Lung (tissue), 13 donors: Measurements from ENCODE around the gene ALG9. TPM values are rescaled to one million over a fixed set of nuclear protein-coding genes. Genes with fewer than 3 reads are reported as not detected.

ENCODE experiments used
- ATAC-seq: fragments of 200-7000 bp; cut with Tn5 transposase; one replicate; pipeline ENCODE4 v1.9.1; 2020; ENCODE audit warnings: moderate number of reproducible peaks; ENCODE audit not compliant: insufficient read depth, low FRiP score
- DNase-seq, 3 donors: peaks; one replicate each; pipeline ENCODE4 v3.0.0-alpha.2; 2013 to 2017
- H3K27ac ChIP-seq, 2 donors: one replicate each; pipeline ENCODE4 v1.5.1; 2013; ENCODE audit warnings: mild to moderate bottlenecking in 2 of 2, moderate library complexity in 2 of 2, control low read depth in 1 of 2, inconsistent platforms in 1 of 2, low read depth in 1 of 2, low read length in 1 of 2
- H3K27me3 ChIP-seq, 3 donors: one replicate each; pipeline ENCODE4 v1.5.1; 2013; ENCODE audit warnings: low read length in 2 of 3; ENCODE audit not compliant: control insufficient read depth in 3 of 3, insufficient read depth in 3 of 3
- H3K36me3 ChIP-seq, 4 donors: one replicate each; pipeline ENCODE4 v1.5.1; 2013; ENCODE audit warnings: low read length in 4 of 4, mild to moderate bottlenecking in 1 of 4, moderate library complexity in 1 of 4; ENCODE audit not compliant: control insufficient read depth in 4 of 4, insufficient read depth in 4 of 4
- H3K4me1 ChIP-seq, 5 donors: one replicate each; pipeline ENCODE4 v1.5.1; 2013; ENCODE audit warnings: low read length in 5 of 5, mild to moderate bottlenecking in 2 of 5, moderate library complexity in 1 of 5; ENCODE audit not compliant: control insufficient read depth in 5 of 5, insufficient read depth in 5 of 5
- H3K4me3 ChIP-seq: one replicate; pipeline ENCODE4 v1.5.1; 2013; ENCODE audit warnings: mild to moderate bottlenecking, control low read depth, moderate library complexity
- H3K9ac ChIP-seq, 2 donors: one replicate each; pipeline ENCODE4 v1.5.1; 2013; ENCODE audit warnings: low read length in 2 of 2, control low read depth in 1 of 2; ENCODE audit not compliant: insufficient read depth in 1 of 2
- H3K9me3 ChIP-seq, 4 donors: one replicate each; pipeline ENCODE4 v1.5.1; 2013; ENCODE audit warnings: low read length in 3 of 4, mild to moderate bottlenecking in 1 of 4, moderate library complexity in 1 of 4; ENCODE audit not compliant: control insufficient read depth in 4 of 4, insufficient read depth in 3 of 4
- WGBS, 2 donors: extraction: QIAGEN DNeasy Blood & Tissue Kit; methylation state at CpG; one replicate each; pipeline ENCODE4 v1.1.7; 2013; 5-methylcytosine and 5-hydroxymethylcytosine counted together
- polyA plus RNA-seq, 2 donors: library from polyadenylated mRNA; stranded (reverse); fragments of 200-250 nt; gene quantifications; one replicate each; pipeline ENCODE4 v1.2.1, GENCODE V29; 2013
- small RNA-seq: library from RNA; depleted of rRNA; stranded (forward); fragments of <200 nt; gene quantifications from one replicate; pipeline ENCODE3, GENCODE V24; 2014; ENCODE audit warnings: low replicate concordance
- total RNA-seq, 2 donors: library from RNA; depleted of rRNA in 1 of 2; stranded (reverse); fragments of >200 nt in 1 of 2; gene quantifications; one replicate each; pipeline ENCODE4 v1.2.1, GENCODE V29; 2014 to 2021
- TF ChIP-seq, protein P1 (sequence below): IDR thresholded peaks from 2 replicates; pipeline ENCODE4 v1.5.1; 2012; ENCODE audit warnings: mild to moderate bottlenecking; ENCODE audit errors: control extremely low read depth, extremely low read depth
- donor health status: control.
- donor health status: control.
- donor health status: Bipolar disorder and iron deficiency.
- donor health status: healthy.
- donor health status: DM: yes; HTN: yes; CAD: no.

ALG9 gene
- total and polyA plus RNA-seq, 4 donors = 11.4 to 43.4 (median 25.9) TPM

DNA sequence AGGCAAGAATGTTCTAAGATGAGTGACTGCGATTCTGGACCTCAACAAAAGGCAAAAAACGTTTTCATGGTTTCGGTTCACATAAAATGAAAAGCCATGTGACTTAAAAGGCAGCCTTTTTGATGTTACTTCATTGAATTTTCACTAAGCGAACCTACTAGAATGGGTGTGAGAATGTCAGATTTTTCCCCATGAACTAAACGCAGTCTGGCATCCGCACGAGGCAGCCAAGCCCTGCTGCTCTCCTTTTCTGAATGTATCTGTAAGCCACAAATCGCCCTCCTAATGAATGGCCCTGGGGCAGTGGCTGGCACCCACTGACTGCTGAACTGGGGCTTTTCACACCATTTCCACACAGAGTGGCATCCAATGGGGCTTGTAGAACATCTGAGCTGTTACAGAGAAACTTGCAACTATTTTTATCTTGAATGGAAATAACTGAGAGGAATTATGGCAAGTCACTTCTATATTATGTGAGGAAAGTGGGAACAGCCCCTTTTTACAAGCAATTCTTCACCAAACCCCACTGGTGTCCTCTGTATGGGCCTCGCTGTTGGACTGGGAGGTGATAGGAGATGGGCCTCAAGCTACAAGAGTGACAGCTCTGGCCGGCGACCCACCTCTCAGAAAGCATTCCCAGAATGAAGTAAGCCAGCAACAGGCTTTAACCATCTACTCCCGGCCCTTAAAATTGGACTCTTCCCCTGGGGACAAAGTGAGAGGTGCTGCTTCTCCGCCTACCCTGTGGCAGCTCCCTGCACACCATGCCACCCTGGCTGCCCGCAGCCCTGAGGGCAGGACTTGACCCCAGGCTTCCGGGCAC lies 134.5 kb downstream of the ALG9 start:
- H3K4me3 ChIP-seq = no peak overlapping the region
- peak overlapping the region; percentile 91 to 97 for H3K27ac ChIP-seq
- peak overlapping the region; percentile 69 to 85 for H3K9ac ChIP-seq
- no peaks in the 10 kb centered on the region for H3K9me3 ChIP-seq
- TF ChIP-seq, protein P1, sequence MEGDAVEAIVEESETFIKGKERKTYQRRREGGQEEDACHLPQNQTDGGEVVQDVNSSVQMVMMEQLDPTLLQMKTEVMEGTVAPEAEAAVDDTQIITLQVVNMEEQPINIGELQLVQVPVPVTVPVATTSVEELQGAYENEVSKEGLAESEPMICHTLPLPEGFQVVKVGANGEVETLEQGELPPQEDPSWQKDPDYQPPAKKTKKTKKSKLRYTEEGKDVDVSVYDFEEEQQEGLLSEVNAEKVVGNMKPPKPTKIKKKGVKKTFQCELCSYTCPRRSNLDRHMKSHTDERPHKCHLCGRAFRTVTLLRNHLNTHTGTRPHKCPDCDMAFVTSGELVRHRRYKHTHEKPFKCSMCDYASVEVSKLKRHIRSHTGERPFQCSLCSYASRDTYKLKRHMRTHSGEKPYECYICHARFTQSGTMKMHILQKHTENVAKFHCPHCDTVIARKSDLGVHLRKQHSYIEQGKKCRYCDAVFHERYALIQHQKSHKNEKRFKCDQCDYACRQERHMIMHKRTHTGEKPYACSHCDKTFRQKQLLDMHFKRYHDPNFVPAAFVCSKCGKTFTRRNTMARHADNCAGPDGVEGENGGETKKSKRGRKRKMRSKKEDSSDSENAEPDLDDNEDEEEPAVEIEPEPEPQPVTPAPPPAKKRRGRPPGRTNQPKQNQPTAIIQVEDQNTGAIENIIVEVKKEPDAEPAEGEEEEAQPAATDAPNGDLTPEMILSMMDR = no peak
- 79 to 84% methylated on average over 15 of the region's 15 CpGs for WGBS, 2 donors
- H3K4me1 ChIP-seq = peaks cover 8 to 63% (median 37%) of the 10 kb centered on the region in 5 donors
- H3K27me3 ChIP-seq = no peaks in the 10 kb centered on the region
- ATAC-seq (no peak), DNase-seq (peak in 2 of 3 donors; percentile 54 to 57)
- H3K36me3 ChIP-seq = peaks cover 7 to 19% (median 13%) of the 10 kb centered on the region in 4 donors

Small RNA genes lying within 50 kb of the gene (small RNA-seq; reads per million reads assigned to genes)
- not detected for gene GNG5P3
- gene RPL37AP8 = not detected

Other genes starting within 250 kb of the ALG9 start
- gene PPP2R1B, start 105.2 kb downstream of the ALG9 start, total RNA-seq = 10 to 100 TPM; 30.0 to 71.5 TPM
- 10 to 100 TPM in 1 of 2 donors, 1 to 10 TPM in 1; 8.3 to 10.9 TPM for gene PPP2R1B, start 105.2 kb downstream of the ALG9 start, polyA plus RNA-seq
- 1 to 10 TPM; 2.4 to 2.7 TPM for gene FDXACB1, start 7.6 kb upstream of the ALG9 start, total RNA-seq
- gene FDXACB1, start 7.6 kb upstream of the ALG9 start, polyA plus RNA-seq = 1 to 10 TPM; 2.2 to 2.3 TPM
- gene CFAP68, start 8.0 kb upstream of the ALG9 start, total RNA-seq = 10 to 100 TPM; 17.5 to 27.4 TPM
- 10 to 100 TPM; 15.2 to 49.0 TPM for gene CFAP68, start 8.0 kb upstream of the ALG9 start, polyA plus RNA-seq
- gene CRYAB, start 40.2 kb upstream of the ALG9 start, total RNA-seq = 10 to 100 TPM; 12.0 to 60.8 TPM
- 10 to 100 TPM; 60.8 to 73.0 TPM for gene CRYAB, start 40.2 kb upstream of the ALG9 start, polyA plus RNA-seq
- gene HSPB2, start 41.2 kb upstream of the ALG9 start, total RNA-seq = 1 to 10 TPM in 1 of 2 donors, under 1 TPM in 1; 0.65 to 4.8 TPM
- gene HSPB2, start 41.2 kb upstream of the ALG9 start, polyA plus RNA-seq = 1 to 10 TPM; 2.9 to 5.4 TPM
- 10 to 100 TPM; 11.1 to 16.0 TPM for gene C11orf52, start 47.3 kb upstream of the ALG9 start, total RNA-seq
- gene C11orf52, start 47.3 kb upstream of the ALG9 start, polyA plus RNA-seq = 10 to 100 TPM; 14.6 to 20.4 TPM
- 10 to 100 TPM; 17.2 to 32.1 TPM for gene DIXDC1, start 65.8 kb upstream of the ALG9 start, total RNA-seq
- 1 to 10 TPM; 3.1 to 3.9 TPM for gene DIXDC1, start 65.8 kb upstream of the ALG9 start, polyA plus RNA-seq
- gene DLAT, start 153.8 kb upstream of the ALG9 start, total RNA-seq = 10 to 100 TPM; 31.9 to 32.9 TPM
- 10 to 100 TPM; 12.0 to 21.1 TPM for gene DLAT, start 153.8 kb upstream of the ALG9 start, polyA plus RNA-seq
- gene PIH1D2, start 202.4 kb upstream of the ALG9 start, total RNA-seq = 10 to 100 TPM; 12.2 to 14.5 TPM
- gene PIH1D2, start 202.4 kb upstream of the ALG9 start, polyA plus RNA-seq = 1 to 10 TPM; 5.1 to 7.8 TPM
- gene NKAPD1, start 202.7 kb upstream of the ALG9 start, total RNA-seq = 10 to 100 TPM; 13.8 to 24.4 TPM
- gene NKAPD1, start 202.7 kb upstream of the ALG9 start, polyA plus RNA-seq = 10 to 100 TPM; 12.4 to 13.4 TPM
- 10 to 100 TPM; 33.9 to 53.3 TPM for gene TIMM8B, start 215.2 kb upstream of the ALG9 start, total RNA-seq
- 100 to 1,000 TPM; 119 to 137 TPM for gene TIMM8B, start 215.2 kb upstream of the ALG9 start, polyA plus RNA-seq
- gene SDHD, start 215.3 kb upstream of the ALG9 start, total RNA-seq = 100 to 1,000 TPM in 1 of 2 donors, 10 to 100 TPM in 1; 91.6 to 164 TPM
- 100 to 1,000 TPM in 1 of 2 donors, 10 to 100 TPM in 1; 85.5 to 117 TPM for gene SDHD, start 215.3 kb upstream of the ALG9 start, polyA plus RNA-seq